Measurements from ENCODE around the gene GP1BA. TPM values are rescaled to one million over a fixed set of nuclear protein-coding genes. Genes with fewer than 3 reads are reported as not detected.

The GP1BA gene
- total and polyA plus RNA-seq, 2 experiments from 2014 or later, result 0.24 TPM; not detected in 1

GRCh38 chr17:4969551-4970173 lies 37.6 kb downstream of the GP1BA start:
- peaks cover 32% of the 10 kb centered on the region for H3K79me2 ChIP-seq (replicated peaks; ENCODE audit: insufficient read depth)
- peaks cover 16% of the 10 kb centered on the region for H3K9me3 Mint-ChIP-seq
- no peak overlapping the region for H3K27ac Mint-ChIP-seq
- DNase-seq (ENCODE audit: low spot score), result no peak
- H3K9me2 ChIP-seq (ENCODE audit: insufficient read depth), result no peaks in the 10 kb centered on the region
- no peak for TF ChIP-seq CTCF (conservative IDR thresholded peaks at IDR 0.05; ENCODE audit: low read depth in 2 of 2)
- no peak for TF ChIP-seq NANOG (IDR thresholded peaks at IDR 0.05; ENCODE audit: borderline replicate concordance)
- no peak for TF ChIP-seq JUNB (IDR thresholded peaks at IDR 0.05; ENCODE audit: unreplicated experiment)
- TF ChIP-seq ZNF114 (CRISPR knock-in tag; IDR thresholded peaks at IDR 0.05), result no peak
- H3K27me3 Mint-ChIP-seq (ENCODE audit: insufficient read depth, low read depth, poor library complexity), result peaks cover 33% of the 10 kb centered on the region
- H3K27me3 ChIP-seq (ENCODE audit: insufficient read depth), result peaks cover 18% of the 10 kb centered on the region
- 0 out of 2 replicates have a peak overlapping the region, but pooled peaks have one; percentile 97 for H3K27ac ChIP-seq (ENCODE audit: low read depth)
- H3K4me3 ChIP-seq, result peak overlapping the region; percentile 59
- H3K4me1 Mint-ChIP-seq, result peaks cover 35% of the 10 kb centered on the region
- H3K4me3 Mint-ChIP-seq, result no peak overlapping the region
- H4K20me1 ChIP-seq (replicated peaks; ENCODE audit: insufficient read depth), result 0 out of 2 replicates have a peak, but pooled peaks cover 9% of the 10 kb centered on the region
- peaks cover 19% of the 10 kb centered on the region; the same call in 1 of the 2 replicates for H3F3A ChIP-seq (replicated peaks; ENCODE audit: low read depth)
- peak overlapping the region; percentile 99 for H3K4me2 ChIP-seq
- H2AFZ ChIP-seq, result no peak overlapping the region
- peaks cover 60% of the 10 kb centered on the region for H3K36me3 Mint-ChIP-seq (ENCODE audit: low read depth)
- H3K36me3 ChIP-seq (ENCODE audit: insufficient read depth), result no peaks in the 10 kb centered on the region; the same call in 1 of the 2 replicates
- ATAC-seq, result no peak
- H3K4me1 ChIP-seq (ENCODE audit: insufficient read depth), result peaks cover 26% of the 10 kb centered on the region

DNA sequence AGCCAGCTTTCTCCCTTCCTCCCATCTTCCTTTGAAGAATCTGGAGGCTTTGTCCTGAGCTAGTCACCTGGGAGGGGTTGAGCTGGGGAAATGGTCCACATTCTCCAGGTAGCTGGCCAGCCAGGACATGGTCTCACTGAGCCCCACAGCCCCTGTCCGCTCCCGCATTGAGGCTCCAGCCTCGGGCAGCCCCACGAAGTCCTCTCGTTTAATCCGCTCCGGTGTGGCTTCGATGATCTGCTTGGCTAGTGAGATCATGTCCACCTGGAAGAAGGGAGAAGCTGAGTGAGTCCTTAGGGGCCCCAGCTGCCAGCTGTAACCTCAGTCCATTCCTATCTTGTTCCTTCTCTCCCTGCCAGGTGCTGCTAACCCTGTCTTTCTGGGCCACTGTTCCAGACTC lies 38.2 kb downstream of the GP1BA start:
- H3K9me2 ChIP-seq (ENCODE audit: insufficient read depth), result no peaks in the 10 kb centered on the region
- no peak overlapping the region for H3K4me2 ChIP-seq
- Mint-ChIP-seq H3K36me3 (ENCODE audit: low read depth) (peaks cover 55% of the 10 kb centered on the region), H3K4me1 (peaks cover 35% of the 10 kb centered on the region), H3K27ac (no peak overlapping the region), H3K9me3 (peaks cover 11% of the 10 kb centered on the region), H3K4me3 (peak overlapping the region; percentile 36; the same call in 1 of the 3 replicates), H3K27me3 (ENCODE audit: insufficient read depth, low read depth, poor library complexity) (peaks cover 37% of the 10 kb centered on the region)
- peaks cover 19% of the 10 kb centered on the region; the same call in 1 of the 2 replicates for H3F3A ChIP-seq (replicated peaks; ENCODE audit: low read depth)
- H2AFZ ChIP-seq, result no peak overlapping the region
- no peak for DNase-seq (ENCODE audit: low spot score)
- peaks cover 26% of the 10 kb centered on the region for H3K79me2 ChIP-seq (replicated peaks; ENCODE audit: insufficient read depth)
- H3K4me3 ChIP-seq, result no peak overlapping the region
- no peak overlapping the region for H3K27ac ChIP-seq (ENCODE audit: low read depth)
- peaks cover 26% of the 10 kb centered on the region for H3K4me1 ChIP-seq (ENCODE audit: insufficient read depth)
- peaks cover 24% of the 10 kb centered on the region for H3K27me3 ChIP-seq (ENCODE audit: insufficient read depth)
- H4K20me1 ChIP-seq (replicated peaks; ENCODE audit: insufficient read depth), result 0 out of 2 replicates have a peak, but pooled peaks cover 9% of the 10 kb centered on the region
- ATAC-seq, result no peak
- H3K36me3 ChIP-seq (ENCODE audit: insufficient read depth), result no peaks in the 10 kb centered on the region; the same call in 1 of the 2 replicates
- TF ChIP-seq CTCF (conservative IDR thresholded peaks at IDR 0.05; ENCODE audit: low read depth in 2 of 2), result no peak
- no peak for TF ChIP-seq STAT1 (IDR thresholded peaks at IDR 0.05; ENCODE audit: unreplicated experiment)
- TF ChIP-seq EZH2 (IDR thresholded peaks at IDR 0.05; ENCODE audit: low read depth, unreplicated experiment), result no peak
- no peak for TF ChIP-seq CREB1 (CRISPR knock-in tag; IDR thresholded peaks at IDR 0.05; ENCODE audit: low read depth)
- no peak for TF ChIP-seq EZH2phosphoT487 (IDR thresholded peaks at IDR 0.05; ENCODE audit: unreplicated experiment)
- TF ChIP-seq JUNB (IDR thresholded peaks at IDR 0.05; ENCODE audit: unreplicated experiment), result no peak
- TF ChIP-seq REST (IDR thresholded peaks at IDR 0.05; ENCODE audit: unreplicated experiment), result no peak
- TF ChIP-seq ZNF114 (CRISPR knock-in tag; IDR thresholded peaks at IDR 0.05), result no peak
- no peak for TF ChIP-seq ETS1 (IDR thresholded peaks at IDR 0.05)
